Right ventricle myocardium inferior (tissue), 1 donor: Measurements from ENCODE around the gene GAD1. TPM values are rescaled to one million over a fixed set of nuclear protein-coding genes. Genes with fewer than 3 reads are reported as not detected.

Experiments used
- ATAC-seq: fragments of 200-7000 bp; cut with Tn5 transposase; one replicate; pipeline ENCODE4 v1.9.1; 2020; ENCODE audit warnings: mild to moderate bottlenecking, moderate library complexity
- DNase-seq: peaks from one replicate; pipeline ENCODE4 v3.0.0; 2021; ENCODE audit errors: missing footprints
- intact Hi-C: fragments of 100-400 bp; cut with DNase I; formaldehyde crosslinking; loops from one replicate; pipeline ENCODE4 v1.11.0; 2022
- total RNA-seq: library from RNA; stranded (reverse); fragmentation: NEBNext Ultra II Directional; extraction: Animal tissue kit (Norgen Biotek cat#: 25700); gene quantifications from one replicate; pipeline ENCODE4 v1.2.1, GENCODE V29; 2021
- donor health status: DM: no; HTN: yes; CAD: no; lungs with severe emphysema.

Gene GAD1
- total RNA-seq, 1 donor from 2014 or later, result not detected

DNA sequence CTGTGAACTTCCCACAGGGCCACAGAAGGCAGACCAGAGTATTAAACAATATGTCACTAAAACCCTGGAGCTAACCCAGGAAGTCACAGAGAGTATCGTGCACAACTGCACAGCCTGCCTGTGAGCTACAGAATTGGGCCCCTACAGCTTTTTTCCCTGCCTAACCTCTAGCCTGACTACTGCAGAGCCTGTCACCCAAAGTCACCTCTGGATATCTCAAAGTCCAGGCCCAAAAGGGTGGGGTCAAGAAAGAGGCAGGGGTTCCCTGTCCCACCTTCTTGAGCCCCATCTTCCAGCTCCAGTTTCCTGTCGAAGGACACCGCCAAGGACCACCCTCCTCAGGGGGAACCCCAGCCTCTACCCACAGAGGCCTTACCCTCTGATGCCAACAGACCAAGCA lies 13.5 kb downstream of the GAD1 start:
- ATAC-seq (no peak), DNase-seq (no peak)
- intact Hi-C loops, result no loop called here

DNA sequence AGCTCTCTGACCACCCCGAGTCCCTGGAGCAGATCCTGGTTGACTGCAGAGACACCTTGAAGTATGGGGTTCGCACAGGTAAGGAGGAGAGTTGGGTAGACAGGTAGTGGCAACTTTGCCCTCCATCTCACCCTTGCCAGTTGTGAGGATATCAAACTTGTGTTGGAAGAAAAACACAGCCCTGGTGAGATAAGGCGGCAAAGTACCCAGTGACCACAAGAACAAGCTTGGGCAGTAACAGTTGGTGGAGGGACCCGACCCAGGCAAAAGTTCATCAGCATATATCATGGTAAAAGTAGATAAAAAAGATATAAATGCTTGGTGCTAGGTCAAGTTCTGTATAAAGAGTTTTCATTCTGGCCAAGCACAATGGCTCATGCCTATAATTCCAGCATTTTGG lies 14.4 kb downstream of the GAD1 start:
- intact Hi-C loops, result no loop called here
- DNase-seq (no peak), ATAC-seq (no peak)

DNA sequence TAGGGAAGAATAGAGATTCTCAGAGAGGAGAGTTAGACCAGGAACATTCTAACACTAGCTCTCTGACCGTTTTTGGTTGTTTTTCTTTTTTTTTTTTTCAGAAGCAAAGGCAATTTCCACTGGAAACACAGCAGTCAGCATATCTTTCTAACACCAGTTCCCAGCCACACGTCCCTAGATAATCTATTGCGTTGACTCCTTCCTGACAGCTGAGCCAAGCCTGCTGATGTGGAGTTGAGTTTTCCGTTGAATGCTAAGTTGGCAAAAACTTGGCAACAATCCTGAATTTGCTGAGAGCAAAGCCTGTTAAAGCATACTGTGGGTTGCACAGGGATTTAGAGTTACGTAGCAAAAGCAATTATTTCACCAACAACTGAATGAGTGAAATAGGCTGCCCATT lies 19.3 kb downstream of the GAD1 start:
- ATAC-seq, result no peak
- no peak for DNase-seq
- intact Hi-C loops, result no loop called here

GRCh38 chr2:170840717-170841210 lies 24.1 kb downstream of the GAD1 start:
- DNase-seq, result no peak
- ATAC-seq, result no peak
- intact Hi-C loops, result no loop called here

GRCh38 chr2:170842785-170843184 lies 26.1 kb downstream of the GAD1 start:
- intact Hi-C loops, result no loop called here
- ATAC-seq (no peak), DNase-seq (no peak)

- no peak for ATAC-seq
- intact Hi-C loops, result no loop called here
Measured at GRCh38 chr2:170843656-170844055, 27.0 kb downstream of the GAD1 start.

DNA sequence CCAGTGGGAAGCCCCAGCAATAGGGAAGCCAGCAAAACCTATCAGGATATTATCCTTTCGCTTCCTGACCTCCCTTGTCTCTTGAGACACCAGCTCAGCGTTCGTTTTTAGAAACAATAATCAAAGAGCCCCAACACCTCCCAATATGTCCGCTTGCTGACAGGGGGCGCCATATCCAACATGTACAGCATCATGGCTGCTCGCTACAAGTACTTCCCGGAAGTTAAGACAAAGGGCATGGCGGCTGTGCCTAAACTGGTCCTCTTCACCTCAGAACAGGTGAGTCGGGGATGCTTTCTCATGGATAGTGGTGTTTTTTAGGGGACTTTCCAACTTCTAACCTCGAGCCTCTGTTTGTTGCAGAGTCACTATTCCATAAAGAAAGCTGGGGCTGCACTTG lies 28.7 kb downstream of the GAD1 start:
- intact Hi-C loops, result no loop called here
- ATAC-seq, result no peak
- DNase-seq, result no peak

More at GRCh38 chr2:170843656-170844055, 27.0 kb downstream of the GAD1 start:
- no peak for DNase-seq

GRCh38 chr2:170846314-170846713 lies 29.6 kb downstream of the GAD1 start:
- DNase-seq (no peak), ATAC-seq (no peak)
- intact Hi-C loops, result no loop called here

GRCh38 chr2:170847716-170848115 lies 31.0 kb downstream of the GAD1 start:
- ATAC-seq, result no peak
- no peak for DNase-seq
- intact Hi-C loops, result no loop called here

GRCh38 chr2:170848587-170848986 lies 31.9 kb downstream of the GAD1 start:
- no peak for ATAC-seq
- intact Hi-C loops, result no loop called here
- no peak for DNase-seq

DNA sequence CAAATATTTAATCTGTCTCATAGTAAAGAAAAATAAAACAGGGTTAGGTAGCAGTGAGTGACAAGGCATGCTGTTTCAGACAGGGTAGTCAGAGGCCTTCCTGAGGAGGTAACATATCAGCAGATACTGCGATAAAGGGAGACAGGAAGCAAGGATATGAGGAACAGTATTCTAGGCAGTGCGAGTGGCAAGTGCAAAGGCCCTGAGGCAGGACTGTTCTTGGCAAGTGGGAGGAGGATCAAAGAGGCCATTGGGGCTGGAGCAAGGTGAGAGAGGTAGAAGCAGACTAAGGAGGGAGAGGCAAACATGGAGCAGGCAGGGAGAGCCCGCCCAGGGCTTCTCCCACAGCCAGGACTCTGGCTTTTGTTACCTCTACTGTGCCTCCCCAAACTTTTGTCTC lies 33.6 kb downstream of the GAD1 start:
- DNase-seq (no peak), ATAC-seq (no peak)
- intact Hi-C loops, result no loop called here

- intact Hi-C loops, result no loop called here
- ATAC-seq, result no peak
- DNase-seq, result no peak
Measured at GRCh38 chr2:170851635-170852034, 34.9 kb downstream of the GAD1 start.

DNA sequence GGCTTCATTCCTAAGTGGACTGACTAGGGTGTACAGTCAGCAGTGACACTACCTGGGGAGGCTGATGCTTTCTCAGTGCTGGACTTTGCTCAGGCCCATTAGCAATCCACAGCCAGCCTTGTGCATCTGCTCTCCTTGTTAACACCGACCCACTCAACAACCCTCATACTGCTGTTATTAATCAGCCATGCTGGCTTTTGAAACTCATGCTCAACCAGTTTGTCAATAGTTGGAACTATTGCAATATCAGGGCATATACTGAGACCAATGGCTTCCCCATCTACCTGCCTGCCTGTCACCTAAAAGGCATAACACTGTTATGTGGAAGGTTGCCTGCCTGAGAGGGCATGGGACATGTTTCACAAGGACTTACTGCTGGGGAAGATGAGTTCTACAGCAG lies 39.4 kb downstream of the GAD1 start:
- intact Hi-C loops, result no loop called here

DNA sequence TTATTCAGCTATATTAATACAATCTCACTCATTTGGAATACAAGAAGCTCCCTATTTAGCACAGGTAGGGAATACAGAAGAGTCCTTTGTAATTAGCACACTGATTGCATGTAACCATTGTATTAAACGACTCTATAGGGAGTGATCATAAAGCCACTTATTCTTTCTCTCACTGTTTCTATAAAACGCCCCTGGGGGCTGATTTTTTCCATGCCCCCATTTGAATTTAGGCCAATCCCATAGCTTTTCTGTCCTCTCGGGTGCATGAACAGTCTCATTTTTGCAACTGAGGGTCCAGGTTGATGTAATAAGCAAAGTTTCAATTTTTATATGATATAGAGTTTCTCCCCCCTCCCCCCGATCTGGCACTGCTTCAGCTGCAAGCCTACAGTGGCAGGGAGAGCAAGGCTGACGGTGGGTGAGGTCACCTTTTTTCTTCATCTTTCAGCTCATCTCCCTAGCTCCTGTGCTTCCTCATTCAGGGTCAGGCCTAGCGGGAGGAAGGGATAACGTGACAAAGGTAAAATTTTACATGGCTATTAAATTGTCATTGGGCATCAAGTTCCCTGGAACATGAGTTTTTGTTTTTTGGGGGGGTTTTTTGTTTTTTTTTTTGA lies 45.7 kb downstream of the GAD1 start:
- intact Hi-C loops, result no loop called here
- ATAC-seq (no peak), DNase-seq (no peak)

More for the DNA sequence above, 39.4 kb downstream of the GAD1 start:
- no peak for ATAC-seq
- DNase-seq, result no peak

DNA sequence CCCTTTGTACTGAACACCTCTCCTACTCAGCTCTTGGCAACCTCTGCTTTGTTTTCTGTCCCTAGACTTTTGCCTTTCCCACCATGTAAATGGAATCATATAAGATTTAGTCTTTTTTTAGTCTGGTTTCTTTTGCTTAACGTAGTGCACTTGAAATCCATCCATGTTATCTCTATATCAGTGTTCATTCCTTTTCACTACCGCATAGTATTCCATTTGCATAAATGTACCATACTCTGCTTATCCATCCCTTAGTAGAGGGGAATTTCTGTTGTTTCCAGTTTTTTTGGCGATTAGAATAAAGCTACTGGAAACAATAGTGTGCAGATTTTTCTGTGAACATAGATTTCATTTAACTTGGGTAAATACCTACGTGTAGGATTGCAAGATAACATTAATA lies 46.4 kb downstream of the GAD1 start:
- intact Hi-C loops, result no loop called here
- no peak for ATAC-seq
- DNase-seq, result no peak

- intact Hi-C loops, result no loop called here
- ATAC-seq, result no peak
Measured at GRCh38 chr2:170869036-170869435, 52.3 kb downstream of the GAD1 start.

DNA sequence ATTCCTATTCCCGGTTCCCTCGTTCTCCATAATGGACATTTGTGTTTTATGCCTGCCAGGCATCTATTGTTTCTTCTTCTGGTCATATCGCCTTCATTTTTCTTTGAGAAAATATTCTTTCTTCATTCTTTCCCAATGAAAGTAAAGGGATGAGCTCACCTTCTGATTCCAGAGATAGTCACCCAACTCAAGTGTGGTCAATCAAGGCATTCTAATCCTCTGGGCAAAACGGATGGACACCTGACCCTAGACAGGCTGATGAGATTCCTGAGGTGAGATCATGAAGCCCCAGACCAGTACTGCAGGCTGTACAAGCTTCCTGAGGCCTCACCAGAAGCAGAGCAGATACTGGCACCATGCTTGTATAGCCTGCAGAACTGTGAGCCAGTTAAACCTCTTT lies 52.8 kb downstream of the GAD1 start:
- intact Hi-C loops, result no loop called here
- DNase-seq, result no peak
- ATAC-seq, result no peak

More at GRCh38 chr2:170869036-170869435, 52.3 kb downstream of the GAD1 start:
- no peak for DNase-seq

GRCh38 chr2:170873035-170873692 lies 56.5 kb downstream of the GAD1 start:
- intact Hi-C loops, result no loop called here
- ATAC-seq, result peak; percentile 75
- peak; percentile 78 for DNase-seq

DNA sequence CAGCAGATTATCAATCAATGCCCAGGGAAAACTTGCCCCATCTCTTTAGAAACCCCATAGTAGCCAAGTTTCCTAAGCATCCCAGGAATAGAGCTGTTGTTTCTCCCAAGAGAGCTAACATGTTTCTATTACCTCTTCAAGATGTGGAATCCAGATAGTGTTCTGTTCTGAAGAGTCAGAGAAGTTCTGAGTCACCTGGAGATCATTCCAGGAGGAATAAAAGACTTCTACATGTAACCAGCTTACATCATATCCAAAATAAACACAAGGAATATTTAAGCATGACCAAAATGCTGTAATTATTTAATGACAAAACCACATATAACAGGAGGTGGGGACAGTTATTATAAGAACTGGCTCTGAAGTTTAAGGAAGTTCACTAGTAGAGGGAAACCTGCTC lies 61.4 kb downstream of the GAD1 start:
- ATAC-seq (no peak), DNase-seq (no peak)
- intact Hi-C loops, result no loop called here

DNA sequence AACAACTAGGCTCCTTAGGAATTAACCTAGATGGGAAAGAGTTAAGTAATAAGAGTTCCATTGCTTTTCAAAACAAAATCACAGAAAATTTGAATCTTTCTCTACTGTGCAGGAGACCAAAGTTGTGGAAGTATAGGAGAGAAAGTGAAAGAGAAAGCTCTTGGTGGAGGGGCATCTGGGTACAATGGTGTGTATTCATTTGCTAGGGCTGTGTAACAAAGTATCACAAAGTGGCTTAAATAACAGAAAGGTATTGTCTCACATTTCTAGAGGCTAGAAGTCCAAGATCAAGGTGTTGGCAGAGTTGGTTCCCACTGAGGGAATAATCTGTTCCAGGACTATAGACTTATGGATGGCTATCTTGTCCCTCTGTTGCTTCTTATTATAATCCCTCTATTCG lies 61.8 kb downstream of the GAD1 start:
- DNase-seq (no peak), ATAC-seq (no peak)
- intact Hi-C loops, result no loop called here

DNA sequence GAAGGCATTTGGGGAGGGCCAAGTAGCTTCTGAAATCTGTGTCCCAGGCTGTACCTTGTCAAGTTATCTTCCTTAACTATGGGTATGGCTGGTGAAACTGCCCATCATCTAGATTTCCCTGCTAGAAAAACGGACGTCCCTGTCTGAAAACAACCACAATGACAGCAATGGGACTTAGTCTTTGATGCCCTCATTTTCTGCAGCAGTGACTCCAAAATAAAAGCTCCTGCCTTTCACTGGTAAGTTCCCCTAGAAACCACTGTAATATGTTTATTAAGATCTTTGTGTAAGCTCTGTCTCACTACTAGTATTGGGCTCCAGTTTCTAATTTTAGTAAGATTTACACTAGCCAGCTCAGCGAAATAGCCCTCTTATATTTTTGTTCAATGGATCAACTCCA lies 65.2 kb downstream of the GAD1 start:
- intact Hi-C loops, result no loop called here

More for the DNA sequence above, 65.2 kb downstream of the GAD1 start:
- ATAC-seq, result no peak
- DNase-seq, result no peak
